HAP-1 (cell line): ENCODE measurements around the gene ACSL6.

Experiments used
- DNase-seq, 2 experiments: peaks; one replicate each; pipeline ENCODE4 v3.0.0-alpha.2; 2016 to 2020; ENCODE audit warnings: low spot score in 2 of 2
- H3K27me3 ChIP-seq: fragments of 250-450 bp; sonication (Bioruptor Pico); 2 replicates; pipeline ENCODE4 v1.5.1; 2020; ENCODE audit warnings: low read depth, mild to moderate bottlenecking, moderate library complexity
- H3K36me3 ChIP-seq: fragments of 250-450 bp; sonication (Bioruptor Pico); replicated peaks from 2 replicates; pipeline ENCODE4 v1.5.1; 2020; ENCODE audit warnings: mild to moderate bottlenecking
- H3K4me1 ChIP-seq: fragments of 250-450 bp; sonication (Bioruptor Pico); 2 replicates; pipeline ENCODE4 v1.5.1; 2020; ENCODE audit warnings: mild to moderate bottlenecking
- H3K4me3 ChIP-seq: fragments of 250-450 bp; sonication (Bioruptor Pico); 2 replicates; pipeline ENCODE4 v1.5.1; 2020; ENCODE audit warnings: mild to moderate bottlenecking, moderate library complexity
- H3K9me3 ChIP-seq: fragments of 250-450 bp; sonication (Bioruptor Pico); 2 replicates; pipeline ENCODE4 v1.5.1; 2020; ENCODE audit warnings: mild to moderate bottlenecking, moderate library complexity
- in situ Hi-C: fragments of 300-500 bp; cut with MboI; formaldehyde crosslinking; loops from 3 replicates; pipeline ENCODE4 v1.14.3; 2020; ENCODE audit warnings: low sequenced_read_pairs, inconsistent platforms, mixed read lengths

Gene ACSL6

GRCh38 chr5:132026516-132027008 lies 15.1 kb upstream of the ACSL6 start:
- Histone ChIP-seq H3K4me1 (no peaks in the 10 kb centered on the region), H3K27me3 (peaks cover 6% of the 10 kb centered on the region), H3K36me3 (no peaks in the 10 kb centered on the region), H3K9me3 (no peaks in the 10 kb centered on the region), H3K4me3 (no peak overlapping the region)
- in situ Hi-C loops, result no loop called here
- no peak for DNase-seq

- in situ Hi-C loops, result no loop called here
- Histone ChIP-seq H3K27me3 (peaks cover 6% of the 10 kb centered on the region), H3K4me3 (no peak overlapping the region), H3K9me3 (no peaks in the 10 kb centered on the region), H3K36me3 (no peaks in the 10 kb centered on the region), H3K4me1 (no peaks in the 10 kb centered on the region)
- no peak for DNase-seq
These were observed 14.0 kb upstream of the ACSL6 start for GRCh38 chr5:132025403-132025971.

- no peaks in the 10 kb centered on the region for H3K4me1 ChIP-seq
- no peaks in the 10 kb centered on the region for H3K36me3 ChIP-seq
- H3K4me3 ChIP-seq, result no peak overlapping the region
- H3K27me3 ChIP-seq, result peaks cover 6% of the 10 kb centered on the region
- no peak for DNase-seq
- H3K9me3 ChIP-seq, result no peaks in the 10 kb centered on the region
- in situ Hi-C loops, result no loop called here
These were observed 13.4 kb upstream of the ACSL6 start for GRCh38 chr5:132024789-132025402.

- in situ Hi-C loops, result no loop called here
- H3K27me3 ChIP-seq, result peaks cover 10% of the 10 kb centered on the region
- no peaks in the 10 kb centered on the region for H3K36me3 ChIP-seq
- no peaks in the 10 kb centered on the region for H3K9me3 ChIP-seq
- no peaks in the 10 kb centered on the region for H3K4me1 ChIP-seq
- no peak overlapping the region for H3K4me3 ChIP-seq
- DNase-seq, result no peak
These were observed 12.6 kb upstream of the ACSL6 start for GRCh38 chr5:132024117-132024435.

GRCh38 chr5:132023258-132024116 lies 12.0 kb upstream of the ACSL6 start:
- Histone ChIP-seq H3K9me3 (no peaks in the 10 kb centered on the region), H3K36me3 (no peaks in the 10 kb centered on the region), H3K27me3 (peaks cover 13% of the 10 kb centered on the region), H3K4me1 (no peaks in the 10 kb centered on the region), H3K4me3 (no peak overlapping the region)
- DNase-seq, result no peak
- in situ Hi-C loops, result no loop called here

- Histone ChIP-seq H3K9me3 (no peaks in the 10 kb centered on the region), H3K4me1 (no peaks in the 10 kb centered on the region), H3K27me3 (peaks cover 20% of the 10 kb centered on the region), H3K4me3 (no peak overlapping the region), H3K36me3 (no peaks in the 10 kb centered on the region)
- in situ Hi-C loops, result no loop called here
- no peak for DNase-seq
These were observed 11.3 kb upstream of the ACSL6 start for GRCh38 chr5:132022737-132023136.

GRCh38 chr5:132021654-132022053 lies 10.2 kb upstream of the ACSL6 start:
- in situ Hi-C loops, result no loop called here
- Histone ChIP-seq H3K36me3 (no peaks in the 10 kb centered on the region), H3K4me3 (no peak overlapping the region)

GRCh38 chr5:132020568-132021339 lies 9.3 kb upstream of the ACSL6 start:
- no peak for DNase-seq
- in situ Hi-C loops, result no loop called here
- H3K4me1 ChIP-seq, result no peaks in the 10 kb centered on the region

More at GRCh38 chr5:132021654-132022053, 10.2 kb upstream of the ACSL6 start:
- Histone ChIP-seq H3K9me3 (no peaks in the 10 kb centered on the region), H3K4me1 (no peaks in the 10 kb centered on the region), H3K27me3 (peaks cover 20% of the 10 kb centered on the region)
- no peak for DNase-seq

GRCh38 chr5:132019857-132020555 lies 8.5 kb upstream of the ACSL6 start:
- H3K27me3 ChIP-seq, result peaks cover 24% of the 10 kb centered on the region
- in situ Hi-C loops, result no loop called here
- no peaks in the 10 kb centered on the region for H3K36me3 ChIP-seq
- DNase-seq, result no peak
- H3K9me3 ChIP-seq, result no peaks in the 10 kb centered on the region
- no peak overlapping the region for H3K4me3 ChIP-seq
- no peaks in the 10 kb centered on the region for H3K4me1 ChIP-seq

More at GRCh38 chr5:132020568-132021339, 9.3 kb upstream of the ACSL6 start:
- no peak overlapping the region for H3K4me3 ChIP-seq
- H3K27me3 ChIP-seq, result peaks cover 20% of the 10 kb centered on the region
- H3K9me3 ChIP-seq, result no peaks in the 10 kb centered on the region
- no peaks in the 10 kb centered on the region for H3K36me3 ChIP-seq

- Histone ChIP-seq H3K36me3 (no peaks in the 10 kb centered on the region), H3K4me1 (no peaks in the 10 kb centered on the region), H3K27me3 (peaks cover 27% of the 10 kb centered on the region), H3K4me3 (no peak overlapping the region), H3K9me3 (no peaks in the 10 kb centered on the region)
- in situ Hi-C loops, result no loop called here
- DNase-seq, result no peak
These were observed 7.9 kb upstream of the ACSL6 start for GRCh38 chr5:132019337-132019736.

GRCh38 chr5:132017738-132018625 lies 6.5 kb upstream of the ACSL6 start:
- in situ Hi-C loops, result no loop called here

GRCh38 chr5:132017316-132017715 lies 5.9 kb upstream of the ACSL6 start:
- no peaks in the 10 kb centered on the region for H3K4me1 ChIP-seq
- H3K9me3 ChIP-seq, result no peaks in the 10 kb centered on the region
- no peaks in the 10 kb centered on the region for H3K36me3 ChIP-seq
- H3K4me3 ChIP-seq, result no peak overlapping the region
- in situ Hi-C loops, result no loop called here
- peaks cover 26% of the 10 kb centered on the region for H3K27me3 ChIP-seq
- DNase-seq, result no peak

More at GRCh38 chr5:132017738-132018625, 6.5 kb upstream of the ACSL6 start:
- no peak for DNase-seq
- Histone ChIP-seq H3K4me3 (no peak overlapping the region), H3K36me3 (no peaks in the 10 kb centered on the region), H3K27me3 (peaks cover 27% of the 10 kb centered on the region), H3K4me1 (no peaks in the 10 kb centered on the region), H3K9me3 (no peaks in the 10 kb centered on the region)
